ENCODE measurements around the gene MEGF8.

The MEGF8 gene

DNA sequence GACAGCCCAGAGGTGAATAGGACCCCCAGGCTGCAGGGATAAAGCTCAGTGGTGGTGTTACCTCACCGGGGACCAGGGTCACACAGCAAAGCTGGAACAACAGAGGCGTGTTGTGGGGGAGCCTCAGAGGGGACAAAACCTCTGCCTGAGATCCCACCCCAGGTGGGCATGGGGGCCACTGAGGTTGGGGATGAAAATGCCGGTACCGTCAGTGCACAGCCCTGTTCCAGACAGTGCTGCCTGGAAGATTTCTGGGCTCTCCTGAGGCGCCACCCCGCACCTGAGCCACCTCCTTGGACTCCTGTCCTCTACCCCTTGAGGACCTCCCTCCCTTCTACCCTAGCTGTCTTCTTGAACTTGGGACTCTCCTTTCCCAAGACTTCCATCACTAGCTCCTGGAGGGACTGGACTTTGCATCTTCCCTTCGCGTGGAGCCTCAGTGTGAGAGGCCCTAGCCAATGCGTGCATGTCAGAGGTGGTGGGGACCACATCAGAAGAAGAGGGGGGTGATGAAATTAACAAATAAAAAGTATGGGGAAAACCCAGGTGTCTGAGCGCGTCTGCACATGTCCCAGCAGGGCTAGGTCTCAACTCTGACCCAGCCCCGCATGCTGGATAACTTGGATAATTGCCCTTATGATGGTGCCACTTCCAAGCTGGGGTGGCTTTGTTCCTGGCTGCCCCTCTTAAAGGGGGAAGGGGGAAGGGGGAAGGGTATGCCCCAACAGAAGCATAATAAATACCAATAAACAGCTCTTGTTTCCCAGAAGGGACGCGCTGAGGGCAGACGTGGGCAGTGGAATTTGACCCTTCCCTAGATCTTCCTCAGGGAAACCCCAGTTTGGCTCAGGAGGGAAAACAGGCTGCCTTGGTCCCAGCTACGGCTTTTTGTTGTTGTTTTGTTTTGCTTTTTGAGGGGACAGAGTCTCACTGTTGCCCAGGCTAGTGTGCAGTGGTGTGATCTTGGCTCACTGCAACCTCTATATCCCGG is 53.1 kb downstream of the MEGF8 start:
- DNase-seq (ENCODE audit: low read depth in 2 of 2), result no peak

DNA sequence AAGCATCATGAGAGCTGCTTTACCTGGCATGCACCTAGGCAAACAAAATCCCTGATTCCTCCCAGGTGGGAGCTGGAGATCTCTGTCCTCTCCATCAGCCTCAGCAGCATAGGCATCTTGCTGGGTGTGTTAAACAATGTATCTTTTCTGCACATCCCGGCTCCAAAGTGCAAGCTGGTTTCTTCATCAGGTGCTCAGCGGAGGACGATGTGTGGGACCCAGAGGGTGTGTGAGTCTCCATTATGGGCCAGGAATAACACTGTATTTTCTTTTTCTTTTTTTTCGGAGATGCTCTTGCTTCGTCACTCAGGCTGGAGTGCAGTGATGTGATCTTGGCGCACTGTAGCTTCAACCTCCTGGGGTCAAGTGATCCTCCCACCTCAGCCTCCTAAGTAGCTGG is 54.7 kb downstream of the MEGF8 start:
- DNase-seq (ENCODE audit: low read depth in 2 of 2), result no peak

DNA sequence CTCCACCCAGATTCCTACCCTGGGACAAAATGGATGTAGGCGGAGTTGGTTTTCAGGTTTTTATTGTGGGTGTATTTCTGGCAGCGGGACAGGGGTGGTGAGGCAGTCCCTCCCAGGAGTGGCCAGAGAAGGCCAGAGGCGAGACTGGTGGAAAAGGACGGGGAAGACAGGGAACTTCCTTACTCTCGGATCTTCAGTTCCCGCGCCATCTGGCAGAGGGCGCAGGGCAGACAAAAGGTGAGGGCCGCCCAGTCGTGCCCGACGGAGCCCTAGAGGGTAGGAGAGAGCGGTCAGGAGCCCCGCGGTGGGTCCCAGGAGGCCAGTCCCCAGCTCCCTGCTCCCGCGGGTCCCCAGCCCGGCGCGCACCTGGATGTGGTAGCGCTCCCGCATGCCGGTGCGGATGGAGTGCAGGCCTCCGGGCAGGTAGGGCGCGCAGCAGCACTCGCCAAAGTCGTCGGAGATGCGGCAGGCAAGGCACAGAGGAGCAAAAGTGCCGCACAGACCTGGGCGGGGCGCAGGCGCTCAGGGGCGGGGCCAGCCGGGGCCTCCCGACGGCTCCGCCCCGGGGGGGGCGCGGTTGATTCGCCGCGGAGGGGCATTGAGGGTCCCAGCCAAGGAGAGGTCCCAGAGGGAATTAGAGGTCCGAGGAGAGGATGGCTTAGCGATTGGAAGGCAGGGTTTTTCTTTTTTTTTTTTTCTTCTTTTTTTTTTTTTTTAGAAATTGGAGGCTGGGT is 61.7 kb downstream of the MEGF8 start:
- peak; percentile 53 to 64 for DNase-seq (ENCODE audit: low read depth in 2 of 2)

- DNase-seq (ENCODE audit: low read depth in 2 of 2), result no peak
Measured at GRCh38 chr19:42388851-42389489, 63.5 kb downstream of the MEGF8 start.

DNA sequence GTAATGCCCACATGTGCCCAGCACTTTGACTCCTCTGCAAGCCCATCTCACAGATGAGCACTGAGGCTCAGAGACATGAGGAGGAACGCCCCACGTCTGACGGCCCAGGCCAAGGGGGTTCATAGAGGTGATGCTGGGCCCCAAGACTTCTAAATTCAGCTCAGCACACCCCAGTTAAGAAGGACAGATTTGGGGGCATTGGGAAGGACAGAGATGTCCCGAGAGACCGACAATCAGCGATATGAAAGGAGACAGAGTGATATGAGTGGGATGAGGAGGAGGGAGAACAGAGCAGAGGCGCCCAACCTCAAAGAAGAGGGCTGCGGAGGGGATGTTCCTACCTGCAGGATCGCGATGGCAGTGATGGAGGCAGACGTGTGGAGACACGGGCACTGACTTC is 64.5 kb downstream of the MEGF8 start, which contains the start of gene CNFN:
Gene CNFN (minus strand): TSS at position 399 of the 400 bp plus-strand sequence. CDS start 1,260 bp downstream, outside the sequence.
- DNase-seq (ENCODE audit: low read depth in 2 of 2), result no peak

GRCh38 chr19:42392165-42392564 is 66.7 kb downstream of the MEGF8 start:
- no peak for DNase-seq (ENCODE audit: low read depth in 2 of 2)

GRCh38 chr19:42394751-42395150 is 69.3 kb downstream of the MEGF8 start:
- no peak for DNase-seq (ENCODE audit: low read depth in 2 of 2)

- peak; percentile 81 to 91 for DNase-seq (ENCODE audit: low read depth in 2 of 2)
Measured at GRCh38 chr19:42396381-42397262, 71.2 kb downstream of the MEGF8 start.

- no peak for DNase-seq (ENCODE audit: low read depth in 2 of 2)
Measured at GRCh38 chr19:42397263-42398166, 72.1 kb downstream of the MEGF8 start.

GRCh38 chr19:42400404-42400803 is 75.0 kb downstream of the MEGF8 start:
- DNase-seq (ENCODE audit: low read depth in 2 of 2), result no peak

DNA sequence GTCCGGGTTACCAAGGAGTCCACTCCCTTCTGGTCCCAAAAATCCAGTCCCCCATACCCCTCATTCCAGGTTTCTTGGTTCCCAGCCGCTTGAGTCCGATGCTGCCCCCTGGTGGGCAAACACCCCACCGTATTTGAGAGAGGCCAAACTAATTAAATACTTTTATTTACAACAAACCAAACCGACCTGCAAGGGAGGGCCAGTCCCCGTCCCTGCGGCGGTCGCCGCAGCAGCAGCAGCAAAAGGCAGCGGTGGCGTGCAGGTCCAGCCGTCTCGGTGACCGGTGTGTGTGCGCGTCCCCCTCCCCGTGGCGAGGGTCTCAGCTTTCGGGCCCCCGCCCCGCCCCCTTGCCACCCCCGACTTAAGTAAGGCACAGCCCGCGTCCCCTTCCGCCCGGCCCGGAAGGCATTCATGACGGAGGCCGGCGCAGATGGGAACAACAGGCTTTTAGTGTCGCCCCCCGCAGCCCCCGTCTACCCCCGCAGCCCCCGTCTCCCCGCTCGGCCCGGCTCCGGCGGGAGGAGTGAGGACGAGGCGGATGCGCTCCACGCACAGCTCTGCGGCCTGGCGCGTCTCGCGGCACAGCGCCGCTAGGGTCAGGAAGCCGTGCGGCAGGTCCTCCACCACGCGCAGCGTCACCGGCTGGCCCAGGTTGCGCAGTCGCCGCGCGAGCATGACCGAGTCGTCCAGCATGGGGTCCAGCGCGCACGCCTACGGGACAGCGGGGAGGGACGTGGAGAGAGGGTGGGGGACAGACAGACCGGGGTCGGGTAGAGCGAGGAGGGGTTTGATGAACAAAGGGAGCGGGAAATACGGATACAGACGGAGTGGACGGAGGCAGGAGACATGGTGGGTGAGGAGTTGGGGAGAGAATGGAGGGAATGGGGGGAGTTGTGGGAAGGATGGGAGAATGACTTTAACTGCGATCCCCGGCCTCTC is 76.2 kb downstream of the MEGF8 start:
- DNase-seq (ENCODE audit: low read depth in 2 of 2), result peak; percentile 74 to 75

- no peak for DNase-seq (ENCODE audit: low read depth in 2 of 2)
Measured at GRCh38 chr19:42402376-42403116, 77.1 kb downstream of the MEGF8 start.

DNA sequence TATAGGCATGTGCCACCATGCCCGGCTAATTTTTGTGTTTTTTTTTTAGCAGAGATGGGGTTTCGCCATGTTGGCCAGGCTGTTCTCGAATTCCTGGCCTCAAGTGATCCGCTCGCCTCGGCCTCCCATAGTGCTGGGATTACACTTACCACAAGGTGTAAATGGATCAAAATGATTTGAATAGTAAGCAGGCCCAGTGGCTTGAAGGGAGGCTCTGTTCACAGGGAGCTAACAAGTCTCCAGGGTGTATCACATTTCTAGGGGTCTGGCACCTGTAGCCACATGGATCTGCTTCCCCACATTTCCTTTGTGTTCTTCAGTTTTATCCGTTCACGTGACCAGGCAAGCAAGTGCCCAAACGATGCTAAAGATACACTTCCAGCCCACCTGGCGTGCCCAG is 78.2 kb downstream of the MEGF8 start:
- no peak for DNase-seq (ENCODE audit: low read depth in 2 of 2)

DNA sequence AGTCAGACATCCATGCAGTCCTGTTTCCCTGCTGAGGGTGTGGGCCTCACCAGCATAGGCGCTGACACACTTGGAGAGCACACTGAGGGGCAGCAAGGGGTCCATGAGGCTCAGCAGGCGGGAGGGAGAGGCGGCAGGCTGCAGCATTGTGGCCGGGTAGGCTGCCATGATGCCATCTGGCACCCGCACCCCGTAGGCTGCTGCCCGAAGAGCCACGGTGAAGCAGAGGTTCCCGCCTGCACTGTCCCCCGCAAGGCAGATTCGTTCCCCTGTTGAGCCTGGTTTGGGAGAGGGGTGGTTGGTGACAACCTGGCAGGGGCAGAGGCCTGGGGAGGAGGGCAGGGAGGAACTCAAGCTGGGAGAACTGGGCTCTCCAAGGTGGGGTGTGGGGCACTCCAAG is 80.7 kb downstream of the MEGF8 start:
- DNase-seq (ENCODE audit: low read depth in 2 of 2), result no peak

- no peak for DNase-seq (ENCODE audit: low read depth in 2 of 2)
Measured at GRCh38 chr19:42407085-42407815, 81.8 kb downstream of the MEGF8 start.

DNA sequence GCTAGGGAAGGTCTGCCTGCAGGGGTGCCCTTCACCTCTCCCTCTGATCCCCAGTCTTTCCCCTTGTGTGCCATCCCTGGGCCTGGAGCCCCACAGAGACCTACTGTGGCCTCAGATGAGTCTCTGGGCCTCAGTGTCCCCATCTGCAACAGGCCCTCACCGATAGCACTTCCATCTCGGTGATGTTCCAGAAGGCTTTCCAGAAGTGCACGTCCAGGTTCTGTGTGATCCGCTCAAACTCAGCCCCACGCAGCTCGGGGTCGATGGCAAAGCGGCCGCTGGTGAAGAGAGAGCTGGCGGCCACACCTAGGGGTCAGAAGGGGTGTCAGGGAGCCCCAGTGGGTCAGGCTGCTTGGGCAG is 82.4 kb downstream of the MEGF8 start:
- no peak for DNase-seq (ENCODE audit: low read depth in 2 of 2)

- no peak for DNase-seq (ENCODE audit: low read depth in 2 of 2)
Measured at GRCh38 chr19:42409477-42409876, 84.0 kb downstream of the MEGF8 start.

DNA sequence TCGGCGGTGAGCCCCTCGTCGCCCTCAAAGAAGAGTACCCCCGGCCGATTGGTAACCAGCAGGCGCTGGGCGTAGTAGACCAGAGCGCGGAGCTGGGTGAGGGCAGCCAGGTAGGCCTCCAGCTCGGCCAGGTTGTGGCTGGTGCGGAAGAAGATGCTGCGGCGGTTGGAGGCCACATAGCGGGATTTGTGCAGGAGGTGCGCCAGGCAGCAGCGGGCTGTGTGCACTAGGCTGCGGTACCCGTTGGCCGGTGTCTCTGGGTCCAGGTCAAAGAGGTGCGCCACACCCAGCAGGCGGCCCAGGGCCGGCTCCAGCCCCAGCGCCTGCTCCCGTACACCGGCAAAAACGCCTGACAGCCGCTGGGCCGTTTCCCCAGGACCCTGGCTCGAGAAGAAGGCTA is 84.9 kb downstream of the MEGF8 start:
- no peak for DNase-seq (ENCODE audit: low read depth in 2 of 2)
